Pons (tissue), 1 donor: ENCODE data around the gene SNX5.
"Not testable (repeated sequence)": the region's sequence is repeated elsewhere in the genome, so short reads cannot be mapped to it uniquely, and the experiment has no call there.

Experiments used
- DNase-seq: peaks from one replicate; pipeline ENCODE4 v3.0.0-alpha.2; 2016; ENCODE audit warnings: low spot score

The SNX5 gene

DNA sequence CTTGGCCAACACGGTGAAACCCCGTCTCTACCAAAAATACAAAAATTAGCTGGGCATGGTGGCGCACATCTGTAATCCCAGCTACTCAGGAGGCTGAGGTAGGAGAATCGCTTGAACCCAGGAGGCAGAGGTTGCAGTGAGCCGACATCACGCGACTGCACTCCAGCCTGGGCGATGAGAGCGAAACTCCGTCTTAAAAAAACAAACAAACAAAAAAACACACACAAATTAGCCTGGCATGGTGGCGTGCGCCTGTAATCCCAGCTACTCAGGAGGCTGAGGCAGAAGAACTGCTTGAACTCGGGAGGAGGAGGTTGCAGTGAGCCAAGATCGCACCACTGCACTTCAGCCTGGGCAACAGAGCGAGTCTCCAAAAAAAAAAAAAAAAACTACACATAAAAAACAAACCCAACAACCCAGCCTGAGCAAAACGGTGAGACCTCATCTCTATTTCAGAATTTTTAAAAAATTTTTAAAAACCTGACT is 8.2 kb downstream of the SNX5 start:
- not testable (repeated sequence) for DNase-seq

DNA sequence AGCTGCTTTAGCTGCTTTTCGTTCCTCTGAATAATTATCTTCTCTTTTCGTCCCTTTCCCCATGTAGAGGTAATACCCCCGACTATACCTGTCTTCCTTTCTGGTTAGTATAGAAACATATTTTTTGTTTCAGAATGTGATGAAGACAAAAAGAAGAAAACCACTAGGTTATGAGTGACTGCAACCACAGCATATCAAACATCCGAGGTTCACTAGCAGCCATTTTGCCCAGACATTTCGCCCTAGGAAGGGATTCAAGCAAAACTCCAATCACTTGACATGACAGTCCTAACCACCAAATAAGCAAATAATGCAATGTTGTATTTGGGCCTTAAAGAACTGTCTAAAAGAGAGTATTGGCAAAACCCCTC is 9.4 kb downstream of the SNX5 start:
- no peak for DNase-seq

DNA sequence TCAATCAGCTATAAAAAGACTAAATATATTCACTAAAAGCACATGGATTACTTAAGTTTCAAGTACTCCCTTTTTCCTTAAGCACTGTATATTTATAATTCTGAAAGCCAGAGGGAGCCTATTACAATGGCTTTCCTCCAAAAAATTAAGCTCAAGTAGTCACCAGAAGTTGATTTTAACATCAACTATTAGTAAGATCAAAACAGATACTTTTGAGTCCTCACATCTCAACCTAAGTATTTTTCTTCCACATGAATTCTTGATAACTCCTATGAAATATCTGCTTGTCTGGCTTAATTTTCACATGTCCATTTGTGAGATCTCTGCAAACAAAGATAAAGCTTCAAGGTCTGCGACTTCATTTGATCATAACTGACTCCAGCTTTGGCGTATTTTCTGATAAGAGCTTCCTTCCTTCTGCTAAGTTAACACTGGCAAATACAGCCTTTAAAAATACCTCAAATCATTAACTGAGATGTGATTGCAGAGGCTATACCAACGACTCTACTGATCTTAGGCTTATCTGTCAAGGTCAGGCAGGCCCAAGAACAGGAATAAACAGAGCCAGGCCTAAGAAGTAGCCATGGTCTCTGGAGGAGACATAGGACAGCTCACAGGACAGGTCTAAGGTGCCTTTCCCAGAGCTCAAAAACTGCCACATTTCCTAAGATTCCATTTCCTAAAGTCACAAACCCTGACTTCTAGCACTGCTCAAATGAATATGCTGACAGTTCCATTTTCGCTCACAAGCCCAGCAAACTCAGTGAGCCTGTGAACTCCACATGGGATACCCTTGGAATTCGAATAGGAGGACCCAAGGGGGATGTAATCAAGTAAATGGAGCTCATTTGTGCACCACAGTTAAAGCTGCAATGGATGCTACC is 10.0 kb downstream of the SNX5 start:
- no peak for DNase-seq

DNA sequence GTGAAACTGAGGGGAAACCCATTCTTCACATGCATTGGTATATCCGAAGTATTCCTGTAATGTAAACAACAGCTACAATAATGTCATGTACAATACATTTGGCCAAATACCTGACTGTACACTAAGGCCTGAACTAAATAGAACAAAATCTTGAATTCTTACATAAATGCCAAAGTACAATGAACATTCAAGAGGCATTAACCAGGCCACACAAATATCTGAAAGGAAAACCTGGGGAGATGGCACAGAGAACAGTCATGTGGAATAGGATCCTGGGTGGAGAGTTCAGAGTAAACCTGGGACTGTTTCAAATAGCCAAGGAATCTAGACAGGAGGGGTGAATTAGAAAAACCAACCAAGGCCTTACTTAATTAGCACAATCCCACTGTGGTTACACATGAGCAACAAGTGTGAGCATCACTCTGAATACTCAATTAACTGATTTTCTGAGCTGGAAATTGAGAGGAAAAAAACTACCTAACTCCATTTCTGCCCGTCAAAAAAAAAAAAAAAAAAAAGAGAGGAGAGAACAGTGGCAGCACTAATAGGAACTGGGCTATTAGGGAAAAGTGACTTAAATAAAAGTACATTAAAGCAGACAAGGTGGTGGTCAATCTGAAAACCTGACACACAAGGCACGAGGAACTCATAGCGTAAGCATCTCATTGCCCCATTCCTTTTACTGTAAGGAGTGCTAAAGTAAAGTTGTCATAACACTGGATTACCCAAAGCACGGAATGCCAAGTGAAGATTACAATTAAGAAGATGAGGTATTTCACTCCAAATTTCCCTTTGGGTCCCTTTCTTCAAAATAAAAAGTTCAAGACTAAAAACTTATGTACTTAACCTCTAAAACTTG is 10.9 kb downstream of the SNX5 start:
- DNase-seq, result no peak

DNA sequence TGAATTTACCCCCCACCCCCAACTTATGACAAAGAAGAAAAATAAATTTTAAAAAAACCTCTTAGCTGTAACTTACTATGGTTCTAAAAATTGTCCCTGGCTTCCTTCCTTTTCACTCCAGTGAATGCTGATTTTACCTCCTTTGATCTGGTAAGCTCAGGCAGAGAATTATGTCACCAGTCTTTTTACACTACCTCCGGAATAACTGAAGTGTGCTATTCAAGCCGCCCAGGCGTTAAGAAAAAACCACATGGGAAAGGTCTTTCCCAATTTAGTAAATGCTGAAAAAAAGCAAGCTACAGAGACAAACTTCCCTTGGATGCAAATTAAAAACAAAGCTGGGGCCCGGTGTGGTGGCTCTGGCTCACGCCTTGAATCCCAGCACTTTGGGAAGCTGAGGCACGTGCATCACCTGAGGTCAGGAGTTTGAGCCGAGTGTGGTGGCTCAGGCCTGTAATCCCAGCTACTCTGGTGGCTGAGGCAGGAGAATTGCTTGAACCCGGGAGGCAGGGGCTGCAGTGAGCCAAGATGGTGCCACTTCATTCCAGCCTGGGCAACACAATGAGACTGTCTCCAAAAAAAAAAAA is 12.4 kb downstream of the SNX5 start:
- no peak for DNase-seq

DNA sequence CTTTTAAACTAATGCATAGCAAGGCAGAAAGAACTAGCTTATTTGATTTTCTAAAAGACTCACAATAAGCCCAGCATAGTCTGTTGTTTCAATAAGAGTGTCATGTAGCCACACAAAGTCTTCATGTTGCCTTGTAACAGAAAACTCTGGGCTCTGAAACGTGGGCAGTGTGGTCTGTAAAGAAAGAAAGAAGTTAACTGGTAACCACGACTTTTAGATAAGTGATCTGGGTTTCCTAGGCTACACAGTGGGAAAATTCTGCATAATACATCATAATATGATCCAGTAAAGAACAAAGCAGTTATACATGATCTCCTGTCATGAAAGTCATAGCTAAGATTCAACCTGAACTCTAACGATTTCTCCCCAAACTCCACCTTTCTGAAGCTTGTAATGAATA is 13.3 kb downstream of the SNX5 start:
- DNase-seq, result no peak

DNA sequence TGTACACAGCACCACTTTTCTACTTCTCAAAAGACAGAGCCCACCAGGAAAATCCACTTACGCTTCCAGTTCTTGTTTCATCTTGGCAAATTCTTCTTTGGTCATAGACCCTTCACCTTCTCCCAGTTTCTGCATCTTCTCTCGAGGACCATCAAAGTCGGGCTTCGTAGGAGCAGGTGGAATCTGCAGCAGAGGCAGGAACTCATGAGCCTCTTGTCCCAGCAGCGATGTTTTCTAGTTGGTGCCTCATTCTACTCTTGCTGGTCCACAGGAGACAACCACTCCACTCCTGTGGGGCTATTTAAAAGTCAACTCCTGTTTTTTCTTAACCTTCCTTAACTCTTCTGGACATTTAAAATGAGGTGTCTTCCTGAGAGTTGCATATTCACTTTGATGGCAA is 14.7 kb downstream of the SNX5 start:
- DNase-seq, result no peak

DNA sequence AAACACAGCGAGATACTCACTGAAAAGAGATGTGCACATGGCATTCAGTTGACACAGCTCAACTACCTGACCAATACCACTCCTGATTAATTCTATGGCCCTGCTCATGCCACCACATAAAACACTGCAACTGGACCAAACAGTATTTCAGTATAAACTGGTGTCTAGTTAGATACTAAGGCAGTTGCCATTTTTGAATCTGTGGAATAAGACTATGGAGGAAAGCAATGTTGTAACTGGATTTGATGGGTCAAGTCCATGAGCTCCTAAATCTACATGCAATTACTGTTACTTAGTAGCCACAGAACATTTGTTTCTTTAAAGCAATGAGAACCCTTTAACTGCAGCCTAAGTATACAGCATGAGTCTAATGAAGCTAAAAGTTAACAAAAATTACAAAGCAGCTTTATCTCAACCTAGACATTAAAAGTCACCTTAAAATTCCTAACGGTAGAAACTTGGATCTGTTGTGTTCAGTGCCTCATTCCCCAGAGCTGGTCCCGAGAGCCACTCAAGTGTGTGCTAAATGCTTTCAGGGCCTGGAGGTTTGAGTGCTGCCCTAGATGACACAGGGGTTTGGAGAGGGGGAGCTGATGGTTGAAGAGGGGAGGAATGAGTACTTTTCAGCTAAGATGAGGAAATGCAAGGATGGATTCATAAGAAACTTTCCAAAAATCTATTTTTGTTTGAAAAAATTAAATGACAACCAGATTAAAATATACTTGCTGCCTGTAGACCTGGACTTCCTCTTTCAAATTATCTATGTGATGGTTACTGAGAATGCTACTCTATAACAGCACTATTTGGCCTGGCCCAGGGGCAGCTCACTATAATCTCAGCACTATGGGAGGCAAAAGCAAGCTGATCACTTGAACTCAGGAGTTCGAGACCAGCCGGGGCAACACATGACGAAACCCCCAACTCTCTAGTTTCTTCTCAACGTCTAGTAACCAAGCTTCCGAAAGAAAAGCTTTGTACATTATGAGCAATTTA is 15.6 kb downstream of the SNX5 start:
- DNase-seq, result no peak

DNA sequence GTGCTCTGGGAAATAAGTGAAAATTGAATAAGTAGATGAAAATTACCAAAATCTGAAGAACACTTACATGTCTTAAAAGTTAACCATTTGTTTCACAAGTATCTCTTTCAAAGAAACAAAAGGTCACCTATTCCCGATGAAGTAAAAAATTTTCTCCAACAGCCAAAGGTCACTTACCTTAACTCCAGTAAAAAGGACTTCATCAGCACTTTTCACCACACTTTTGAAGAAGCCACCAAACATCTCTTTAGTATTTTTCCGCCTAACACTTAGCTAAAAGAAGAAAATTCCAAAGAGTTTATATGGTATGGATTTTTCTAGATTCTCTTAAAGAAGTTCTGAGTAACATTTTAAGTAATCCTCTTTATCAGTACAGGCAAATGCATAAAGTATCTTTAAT is 17.3 kb downstream of the SNX5 start:
- DNase-seq, result no peak

DNA sequence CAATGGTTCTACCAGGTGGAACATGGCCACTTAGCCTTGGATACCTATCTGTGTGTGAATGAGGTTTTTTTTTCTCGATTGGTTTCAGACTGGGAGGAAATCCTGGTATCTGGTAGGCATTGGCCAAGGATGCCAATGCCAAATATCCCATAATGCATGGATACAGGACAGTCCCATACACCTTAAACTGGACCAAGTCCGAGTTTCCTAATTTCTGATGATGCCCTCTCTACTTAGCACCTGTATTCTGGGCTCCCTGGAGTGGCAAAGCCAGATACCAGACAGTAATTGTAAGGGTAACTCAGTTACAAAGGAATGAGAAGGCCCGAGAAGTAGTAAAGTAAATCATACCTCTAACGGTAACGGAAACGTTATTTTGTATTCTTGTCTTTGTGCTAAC is 17.9 kb downstream of the SNX5 start:
- DNase-seq, result no peak

DNA sequence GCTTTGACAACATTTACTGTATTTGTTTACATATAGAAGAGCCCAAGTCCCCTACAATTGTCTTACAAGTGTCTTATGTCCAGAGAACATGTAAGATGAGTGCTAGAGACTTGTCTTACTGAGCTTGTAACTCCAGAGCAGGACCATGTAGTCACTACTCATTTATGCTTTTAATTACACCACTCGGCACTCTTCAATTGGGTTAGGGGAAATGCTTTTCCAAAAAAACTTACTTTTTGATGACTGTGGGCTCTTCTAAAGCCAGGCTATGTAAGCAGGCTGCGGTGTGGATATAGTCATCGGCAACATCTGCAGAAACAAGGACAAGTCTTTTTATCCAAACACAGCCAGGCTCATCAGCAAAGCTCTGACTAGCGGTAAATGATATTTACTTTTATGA is 18.7 kb downstream of the SNX5 start:
- DNase-seq, result no peak

DNA sequence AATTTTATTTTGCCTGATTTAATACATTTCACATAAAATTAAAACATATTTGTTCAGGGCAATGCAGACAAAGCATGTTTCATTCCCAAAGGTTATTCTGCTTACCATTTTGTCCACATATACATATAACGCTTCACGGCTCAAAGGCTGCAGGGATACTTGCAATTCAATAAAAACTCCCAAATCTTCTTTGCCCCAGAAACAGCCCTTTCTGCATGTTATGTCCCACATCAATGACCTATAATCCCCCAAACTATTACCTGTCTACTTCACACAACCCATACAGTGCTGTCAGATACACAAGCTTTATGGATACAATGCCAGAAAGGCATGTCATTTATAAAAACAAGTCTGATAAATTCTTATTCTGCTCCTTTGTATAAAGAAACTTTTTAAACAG is 20.2 kb downstream of the SNX5 start:
- no peak for DNase-seq

DNA sequence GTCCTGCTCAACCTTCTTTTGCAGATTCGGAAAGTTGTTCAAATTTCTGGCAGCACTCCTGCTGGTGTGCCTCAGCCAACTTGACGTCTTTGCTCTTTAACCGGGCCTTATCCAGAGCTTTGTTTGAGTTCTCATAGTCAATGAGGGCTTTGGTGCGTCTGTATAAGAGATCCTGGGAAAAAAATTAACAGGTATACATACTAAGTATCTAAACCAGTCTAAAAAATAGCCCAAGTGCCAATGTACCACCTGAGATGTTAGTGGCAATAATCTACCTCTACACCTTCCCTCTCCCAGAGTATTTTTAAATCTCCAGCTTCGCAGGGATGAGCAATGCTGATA is 21.1 kb downstream of the SNX5 start:
- no peak for DNase-seq

DNA sequence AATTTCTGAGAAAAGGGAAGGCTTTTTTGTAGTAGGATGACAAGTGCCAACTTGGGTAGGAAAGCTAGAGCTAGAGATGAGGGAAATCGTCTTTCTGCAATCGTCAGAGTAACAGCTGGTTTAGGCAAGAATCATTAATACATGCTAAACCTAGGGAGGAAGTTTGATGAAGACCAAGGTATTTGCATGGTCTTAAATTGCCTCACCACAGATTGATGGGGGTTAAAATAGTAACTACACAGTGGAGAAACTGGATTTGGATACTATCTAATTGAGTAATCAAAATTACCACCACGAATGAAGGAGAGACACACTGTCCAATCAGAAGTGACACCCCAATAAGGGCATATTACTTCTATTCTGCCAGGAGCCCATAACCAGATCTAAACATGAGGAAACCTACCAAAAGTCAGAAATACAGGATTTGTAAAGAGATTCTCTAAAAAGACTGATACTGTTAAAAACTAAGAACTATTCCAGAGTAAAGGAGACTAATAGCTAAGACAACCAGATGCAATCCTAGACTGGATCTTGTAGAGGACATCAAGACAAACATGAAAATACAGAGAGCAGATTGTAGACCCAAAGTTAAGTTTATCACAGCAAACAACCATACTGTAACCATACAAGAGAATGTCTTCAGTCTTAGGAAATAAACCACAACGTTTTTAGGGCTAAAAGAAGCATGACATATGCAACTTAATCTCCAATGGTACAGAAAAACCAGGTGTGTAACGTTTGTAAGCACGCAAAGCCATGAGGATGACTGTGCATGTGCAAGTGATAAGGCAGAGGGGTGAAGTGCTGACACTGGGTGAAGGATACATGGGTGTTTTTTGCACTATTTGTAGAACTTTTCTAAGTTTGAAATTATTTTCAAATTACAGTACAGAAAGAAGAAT is 21.8 kb downstream of the SNX5 start:
- DNase-seq, result no peak

DNA sequence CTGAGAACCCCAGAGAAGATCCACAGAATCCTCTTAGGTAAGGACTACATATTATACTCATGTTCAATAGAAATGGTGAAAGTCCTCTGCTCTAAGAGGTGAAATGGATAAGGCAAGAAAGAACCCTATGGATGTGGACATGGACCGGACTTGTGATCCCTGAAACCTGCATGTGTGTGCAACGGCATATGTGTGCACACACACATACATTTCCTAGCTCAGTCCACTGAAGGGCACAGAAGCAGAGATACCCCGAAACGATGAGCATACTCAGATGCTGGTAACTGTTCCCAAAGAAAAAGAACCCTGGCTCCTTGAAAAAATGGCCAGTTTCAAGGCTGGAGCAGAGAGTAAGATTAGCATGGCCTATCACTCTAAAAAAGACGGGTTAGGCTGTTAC is 22.6 kb downstream of the SNX5 start:
- no peak for DNase-seq

DNA sequence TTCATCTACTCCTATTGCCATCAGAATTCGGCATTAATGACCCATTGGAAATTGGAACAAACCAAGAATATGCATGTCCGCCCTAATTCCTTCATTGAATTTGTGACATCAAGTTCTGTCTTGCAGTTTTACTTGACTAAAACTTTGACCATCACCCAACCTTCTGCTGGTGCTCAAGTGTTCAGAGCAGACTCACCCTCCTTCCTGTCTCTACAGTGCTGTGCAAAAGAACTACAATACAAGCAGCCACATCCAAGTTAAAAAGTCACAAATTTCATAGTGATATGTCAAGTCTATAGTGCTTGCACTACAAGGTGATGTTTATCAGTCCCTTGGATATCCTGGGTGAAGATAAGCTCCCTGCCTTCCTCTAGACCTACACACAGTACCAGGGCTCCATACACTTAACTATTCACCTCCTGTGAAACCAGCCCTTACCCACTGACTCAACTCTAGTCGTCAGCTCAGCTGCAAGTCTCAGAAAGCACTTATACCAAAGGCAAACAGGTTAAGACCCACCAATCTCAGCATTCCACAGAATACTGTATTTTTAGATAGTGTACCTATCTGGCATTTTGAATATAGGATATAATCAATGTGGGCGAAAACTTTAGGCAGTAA is 23.6 kb downstream of the SNX5 start:
- DNase-seq, result no peak

DNA sequence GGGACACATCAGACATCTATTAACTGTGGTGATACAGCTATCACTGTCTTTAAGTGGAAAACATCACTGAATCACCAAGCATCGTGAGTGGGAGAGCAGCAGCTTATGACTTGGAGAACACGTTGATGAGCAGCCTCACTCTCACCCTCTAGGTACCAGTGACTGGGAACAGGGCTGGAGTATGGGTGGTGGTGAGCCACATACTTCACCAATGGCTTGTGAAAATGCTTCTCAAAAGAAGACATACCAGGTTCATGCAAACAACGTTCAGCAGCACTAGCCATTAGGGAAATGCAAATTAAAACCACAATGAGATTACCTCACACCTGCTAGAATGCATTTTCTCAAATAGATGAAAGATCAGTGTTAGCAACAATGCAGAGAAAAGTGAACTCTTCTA is 25.3 kb downstream of the SNX5 start:
- DNase-seq, result no peak

DNA sequence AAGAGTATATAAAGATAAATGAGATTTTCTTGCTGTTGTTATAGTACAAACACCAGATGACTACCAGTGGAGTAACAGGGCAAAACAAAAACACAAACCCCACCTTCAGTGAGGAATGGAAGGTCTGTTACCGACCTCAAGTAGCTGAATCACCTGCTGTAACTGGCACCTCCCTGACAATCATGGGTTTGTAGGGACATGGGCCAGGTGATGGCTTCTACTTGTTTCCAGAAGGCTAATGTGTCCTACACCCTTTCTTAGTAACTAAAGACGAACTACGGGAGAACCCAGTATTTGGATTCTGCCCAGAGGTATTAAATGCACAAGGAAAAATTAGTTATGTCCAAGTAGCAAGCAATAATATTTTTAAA is 26.8 kb downstream of the SNX5 start:
- DNase-seq, result no peak

DNA sequence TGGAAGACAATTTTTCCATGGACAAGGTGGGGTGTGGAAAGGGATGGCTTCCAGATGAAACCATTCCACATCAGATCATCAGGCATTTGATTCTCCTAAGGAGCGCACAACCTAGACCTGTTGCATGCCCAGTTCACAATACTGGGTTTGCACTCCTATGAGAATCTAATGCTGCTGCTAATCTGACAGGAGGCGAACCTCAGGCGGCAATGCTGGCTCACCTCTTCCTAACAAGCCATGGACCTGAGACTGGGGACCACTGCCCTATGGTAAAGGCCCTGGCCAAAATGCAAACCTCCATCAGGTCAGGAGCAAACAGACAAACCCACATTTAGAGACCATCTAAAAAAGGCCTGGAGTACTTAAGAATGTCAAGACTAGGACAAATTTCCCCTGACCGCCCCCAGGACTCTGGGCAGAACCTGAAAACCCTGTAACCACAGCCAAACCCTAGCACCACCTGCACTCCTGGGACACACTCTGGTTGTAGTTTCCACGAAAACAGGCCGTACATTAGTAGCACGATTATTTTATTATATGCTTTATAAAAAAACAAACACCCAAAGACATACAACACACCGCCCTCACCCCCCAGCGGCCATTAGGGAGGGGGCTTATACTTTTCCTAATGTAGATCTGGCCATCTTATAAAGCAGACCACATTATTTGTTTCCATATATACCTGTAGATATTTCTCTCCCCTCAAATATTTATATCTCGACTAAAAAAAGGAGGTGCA is 27.3 kb downstream of the SNX5 start:
- DNase-seq, result no peak
